Measurements from ENCODE around the gene KHNYN.
A peak's percentile ranks its signal among the peaks of the same experiment; 100 is the strongest.

GRCh38 chr14:24481622-24482324 lies 52.0 kb downstream of the KHNYN start:
- TF ChIP-seq, protein P1, sequence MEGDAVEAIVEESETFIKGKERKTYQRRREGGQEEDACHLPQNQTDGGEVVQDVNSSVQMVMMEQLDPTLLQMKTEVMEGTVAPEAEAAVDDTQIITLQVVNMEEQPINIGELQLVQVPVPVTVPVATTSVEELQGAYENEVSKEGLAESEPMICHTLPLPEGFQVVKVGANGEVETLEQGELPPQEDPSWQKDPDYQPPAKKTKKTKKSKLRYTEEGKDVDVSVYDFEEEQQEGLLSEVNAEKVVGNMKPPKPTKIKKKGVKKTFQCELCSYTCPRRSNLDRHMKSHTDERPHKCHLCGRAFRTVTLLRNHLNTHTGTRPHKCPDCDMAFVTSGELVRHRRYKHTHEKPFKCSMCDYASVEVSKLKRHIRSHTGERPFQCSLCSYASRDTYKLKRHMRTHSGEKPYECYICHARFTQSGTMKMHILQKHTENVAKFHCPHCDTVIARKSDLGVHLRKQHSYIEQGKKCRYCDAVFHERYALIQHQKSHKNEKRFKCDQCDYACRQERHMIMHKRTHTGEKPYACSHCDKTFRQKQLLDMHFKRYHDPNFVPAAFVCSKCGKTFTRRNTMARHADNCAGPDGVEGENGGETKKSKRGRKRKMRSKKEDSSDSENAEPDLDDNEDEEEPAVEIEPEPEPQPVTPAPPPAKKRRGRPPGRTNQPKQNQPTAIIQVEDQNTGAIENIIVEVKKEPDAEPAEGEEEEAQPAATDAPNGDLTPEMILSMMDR (conservative IDR thresholded peaks at IDR 0.05) = peak; percentile 56
- no peak for TF ChIP-seq EZH2 (IDR thresholded peaks at IDR 0.05; ENCODE audit: low read depth)
